HepG2 (cell line): ENCODE data around the gene ITGA2. TPM values are rescaled to one million over a fixed set of nuclear protein-coding genes. Genes with fewer than 3 reads are reported as not detected.

ENCODE experiments used
- ATAC-seq: fragments of 200-7000 bp; cut with Tn5 transposase; 3 replicates; pipeline ENCODE4 v1.9.1; 2020; ENCODE audit warnings: mild to moderate bottlenecking, moderate library complexity
- BruUV-seq: library from RNA; stranded (reverse); fragments of 400-500 nt; replicated peaks from 2 replicates; lab custom pipeline; 2021; lab: Mats Ljungman, UMichigan
- CTCF ChIA-PET: fragments of 300-600 bp; formaldehyde crosslinking; extraction: SDS; loops from one replicate; lab custom pipeline; 2021; ENCODE audit warnings: low total read pairs, inconsistent platforms, low intra/inter-chr PET ratio; lab: Yijun Ruan, JAX
- POLR2A ChIA-PET: fragments of 350-600 bp; sonication (Branson Sonifier 250); formaldehyde crosslinking; loops from one replicate; lab custom pipeline; 2020; ENCODE audit warnings: antibody characterized with exemption, inconsistent platforms; lab: Yijun Ruan, JAX
- DNase-seq: peaks from one replicate; pipeline ENCODE4 v3.0.0-alpha.2; 2015; ENCODE audit warnings: low spot score
- FAIRE-seq: peaks from 3 replicates; lab custom pipeline; 2011; peaks lifted over from hg19 to GRCh38; lab: Jason Lieb, UNC
- H2AFZ ChIP-seq: one replicate; pipeline ENCODE4 v1.6.1; 2011; ENCODE audit warnings: low read length, inconsistent platforms
- H3K27ac ChIP-seq: fragments of 300-600 bp; 3 replicates; pipeline ENCODE4 v1.8.0; 2011; ENCODE audit warnings: mixed run types, mild to moderate bottlenecking, mixed read lengths, low read length, inconsistent platforms; ENCODE audit not compliant: insufficient read depth; ENCODE audit errors: extremely low read length
- H3K27me3 ChIP-seq, 2 experiments: fragments of 200-600 bp in 1 of 2; 2 replicates in 1 of 2; 3 replicates in 1 of 2; pipeline versions ENCODE4 v1.6.0 to v1.8.0; 2011; ENCODE audit warnings: low read length in 2 of 2, mild to moderate bottlenecking in 2 of 2, moderate library complexity in 2 of 2, inconsistent platforms in 1 of 2; ENCODE audit not compliant: insufficient read depth in 2 of 2, control insufficient read depth in 1 of 2
- H3K36me3 ChIP-seq, 2 experiments: fragments of 200-600 bp in 1 of 2; replicated peaks in 1 of 2; 2 replicates in 1 of 2; 3 replicates in 1 of 2; pipeline versions ENCODE4 v1.5.1 to v1.8.0; 2011; ENCODE audit warnings: low read length in 2 of 2, inconsistent platforms in 1 of 2; ENCODE audit not compliant: insufficient read depth in 2 of 2, control insufficient read depth in 1 of 2
- H3K4me1 ChIP-seq: 2 replicates; pipeline ENCODE4 v1.5.1; 2012; ENCODE audit warnings: low read length, inconsistent platforms; ENCODE audit not compliant: insufficient read depth
- H3K4me2 ChIP-seq: 2 replicates; pipeline ENCODE4 v1.6.0; 2011; ENCODE audit warnings: low read depth, low read length, inconsistent platforms
- H3K4me3 ChIP-seq, 3 experiments: fragments of 200-600 bp in 1 of 3; sonication (generic), shearing (Covaris generic) in 1 of 3; replicated peaks in 1 of 3; 2 replicates each; pipeline ENCODE4 v1.5.1; 2011 to 2016; ENCODE audit warnings: low read length in 3 of 3, inconsistent platforms in 2 of 3, low read depth in 2 of 3, mild to moderate bottlenecking in 2 of 3, control low read depth in 1 of 3, mixed read lengths in 1 of 3; ENCODE audit not compliant: insufficient read depth in 1 of 3
- H3K79me2 ChIP-seq: one replicate; pipeline ENCODE4 v1.6.1; 2011; ENCODE audit warnings: low read length, inconsistent platforms; ENCODE audit not compliant: insufficient read depth
- H3K9ac ChIP-seq: 2 replicates; pipeline ENCODE4 v1.6.0; 2011; ENCODE audit warnings: mild to moderate bottlenecking, low read depth, low read length, inconsistent platforms; ENCODE audit not compliant: insufficient read depth
- H3K9me3 ChIP-seq: 2 replicates; pipeline ENCODE4 v1.5.1; 2012; ENCODE audit warnings: mild to moderate bottlenecking, low read length
- H4K20me1 ChIP-seq: 2 replicates; pipeline ENCODE4 v1.6.0; 2011; ENCODE audit warnings: inconsistent platforms, mild to moderate bottlenecking, low read length, moderate library complexity; ENCODE audit not compliant: insufficient read depth
- BORCS8-MEF2B ChIP-seq: sonication (generic); formaldehyde crosslinking; IDR thresholded peaks from 2 replicates; pipeline ENCODE4 v1.8.0; 2022; ENCODE audit warnings: mild to moderate bottlenecking, missing genetic modification reagents
- PAX8 ChIP-seq: sonication (generic); formaldehyde crosslinking; IDR thresholded peaks from 2 replicates; pipeline ENCODE4 v1.8.0; 2022; ENCODE audit warnings: mild to moderate bottlenecking, missing genetic modification reagents, borderline replicate concordance
- ZNF484 ChIP-seq: sonication (generic); formaldehyde crosslinking; IDR thresholded peaks from 2 replicates; pipeline ENCODE4 v1.5.1; 2020; ENCODE audit warnings: mild to moderate bottlenecking, low read depth, missing genetic modification reagents, borderline replicate concordance
- ZNF720 ChIP-seq: sonication (generic); formaldehyde crosslinking; IDR thresholded peaks from 2 replicates; pipeline ENCODE4 v1.4.0; 2020; ENCODE audit warnings: missing genetic modification reagents
- ZZZ3 ChIP-seq: sonication (generic); formaldehyde crosslinking; IDR thresholded peaks from 2 replicates; pipeline ENCODE4 v1.4.0; 2020; ENCODE audit warnings: missing genetic modification reagents, mild to moderate bottlenecking, borderline replicate concordance
- WGBS: methylation state at CpG from one replicate; pipeline ENCODE4 v1.1.6; 2017; ENCODE audit warnings: low lambda C conversion rate; 5-methylcytosine and 5-hydroxymethylcytosine counted together
- in situ Hi-C: cut with HindIII; loops from 2 replicates; pipeline ENCODE4 v1.10.0; 2017; ENCODE audit warnings: low pct_unique_long_range_greater_than_20kb; ENCODE audit not compliant: extremely low pct_ligation_motif_present
- intact Hi-C: fragments of 100-400 bp; cut with micrococcal nuclease; formaldehyde crosslinking; loops from one replicate; pipeline ENCODE4 v1.10.0; 2022; ENCODE audit not compliant: unreplicated experiment
- polyA plus RNA-seq, 8 experiments: library from polyadenylated mRNA; depleted of rRNA in 3 of 8; stranded (reverse) in 7 of 8; unstranded in 1 of 8; fragments of >200 nt; fragmentation: Illumina TruSeq in 4 of 8; extraction: Trizol in 4 of 8; gene quantifications; 2 replicates each; pipeline versions ENCODE4 v1.2.1 to v1.2.3, GENCODE V29; 2011 to 2016; ENCODE audit warnings: low read depth in 4 of 8, missing spikeins in 1 of 8, mixed read lengths in 1 of 8; ENCODE audit not compliant: insufficient read depth in 1 of 8
- total RNA-seq, 5 experiments: library from RNA; depleted of rRNA; stranded (reverse); fragments of >200 nt; fragmentation: Illumina TruSeq; extraction: Trizol; gene quantifications; 2 replicates each; pipeline ENCODE4 v1.2.3, GENCODE V29; 2016; ENCODE audit warnings: low read depth in 1 of 5
- TF ChIP-seq, protein P1 (sequence below): sonication (generic); formaldehyde crosslinking; IDR thresholded peaks from 2 replicates; pipeline ENCODE4 v1.4.0; 2020; ENCODE audit warnings: mild to moderate bottlenecking, missing genetic modification reagents

ITGA2 gene
- total and polyA plus RNA-seq, 2 of the 13 experiments (the other 11 are each of a cell fraction or from before 2014, with no cell fraction given): 15.8 to 58.3 TPM

- TF ChIP-seq BORCS8-MEF2B (CRISPR knock-in tag) (no peak), ZZZ3 (no peak), ZNF484 (no peak), PAX8 (no peak)
- TF ChIP-seq, protein P1, sequence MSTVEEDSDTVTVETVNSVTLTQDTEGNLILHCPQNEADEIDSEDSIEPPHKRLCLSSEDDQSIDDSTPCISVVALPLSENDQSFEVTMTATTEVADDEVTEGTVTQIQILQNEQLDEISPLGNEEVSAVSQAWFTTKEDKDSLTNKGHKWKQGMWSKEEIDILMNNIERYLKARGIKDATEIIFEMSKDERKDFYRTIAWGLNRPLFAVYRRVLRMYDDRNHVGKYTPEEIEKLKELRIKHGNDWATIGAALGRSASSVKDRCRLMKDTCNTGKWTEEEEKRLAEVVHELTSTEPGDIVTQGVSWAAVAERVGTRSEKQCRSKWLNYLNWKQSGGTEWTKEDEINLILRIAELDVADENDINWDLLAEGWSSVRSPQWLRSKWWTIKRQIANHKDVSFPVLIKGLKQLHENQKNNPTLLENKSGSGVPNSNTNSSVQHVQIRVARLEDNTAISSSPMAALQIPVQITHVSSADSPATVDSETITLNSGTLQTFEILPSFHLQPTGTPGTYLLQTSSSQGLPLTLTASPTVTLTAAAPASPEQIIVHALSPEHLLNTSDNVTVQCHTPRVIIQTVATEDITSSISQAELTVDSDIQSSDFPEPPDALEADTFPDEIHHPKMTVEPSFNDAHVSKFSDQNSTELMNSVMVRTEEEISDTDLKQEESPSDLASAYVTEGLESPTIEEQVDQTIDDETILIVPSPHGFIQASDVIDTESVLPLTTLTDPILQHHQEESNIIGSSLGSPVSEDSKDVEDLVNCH (CRISPR knock-in tag): no peak
Observed at GRCh38 chr5:53084546-53085255, 95.5 kb downstream of the ITGA2 start (continued).

DNA sequence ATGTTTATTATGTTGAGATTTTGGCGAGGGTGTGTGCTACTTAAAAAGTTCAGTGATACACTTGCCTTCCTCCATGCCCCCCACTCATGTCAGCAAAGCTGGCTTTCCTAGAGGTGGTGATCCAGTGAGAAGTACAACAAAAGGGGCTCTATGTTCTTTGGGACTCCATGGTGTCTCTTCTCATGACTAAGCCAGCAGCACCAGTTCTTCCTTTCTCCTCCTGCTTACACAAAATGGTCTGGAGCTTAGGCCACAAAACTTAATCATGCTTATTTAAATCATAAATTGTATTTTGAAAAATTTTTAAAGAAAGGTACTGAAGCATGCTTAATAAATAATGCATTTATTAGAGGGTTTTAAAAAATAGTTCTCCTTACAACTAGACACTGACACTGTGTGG lies 98.0 kb downstream of the ITGA2 start:
- POLR2A ChIA-PET: no interaction called here
- peaks cover 15 to 89% of the 10 kb centered on the region in 2 experiments for H3K36me3 ChIP-seq

More for the DNA sequence above, 98.0 kb downstream of the ITGA2 start:
- Histone ChIP-seq H3K79me2 (no peaks in the 10 kb centered on the region), H3K4me2 (no peak overlapping the region), H3K9ac (no peak overlapping the region), H3K4me1 (peaks cover 8% of the 10 kb centered on the region), H3K27ac (no peak overlapping the region), H3K4me3 (no peak overlapping the region), H2AFZ (no peak overlapping the region), H4K20me1 (no peaks in the 10 kb centered on the region), H3K27me3 (no peaks in the 10 kb centered on the region), H3K9me3 (no peaks in the 10 kb centered on the region)
- intact Hi-C loops: no loop called here
- no peak for FAIRE-seq
- no peak for ATAC-seq
- no peak for DNase-seq
- BruUV-seq: no TSS peak
- CTCF ChIA-PET: no interaction called here
- no peak for TF ChIP-seq ZNF720 (CRISPR knock-in tag)
- 100% methylated on average over 1 of the region's 1 CpG for WGBS
- in situ Hi-C loops: no loop called here
